H9 (cell line): ENCODE data around the gene TTC6. TPM values are rescaled to one million over a fixed set of nuclear protein-coding genes. Genes with fewer than 3 reads are reported as not detected.

Experiments used
- DNase-seq: peaks from one replicate; pipeline ENCODE4 v3.0.0-alpha.2; 2017
- H2AFZ ChIP-seq: one replicate; pipeline ENCODE4 v1.6.1; 2013; ENCODE audit warnings: mild to moderate bottlenecking, low read length, control low read depth, moderate library complexity
- H2AK5ac ChIP-seq: 2 replicates; pipeline ENCODE4 v1.6.1; 2013; ENCODE audit warnings: low read length, control low read depth, mixed read lengths; ENCODE audit not compliant: insufficient read length
- H2BK120ac ChIP-seq: one replicate; pipeline ENCODE4 v1.6.1; 2013; ENCODE audit warnings: low read depth, mild to moderate bottlenecking, low read length, control low read depth, inconsistent platforms; ENCODE audit not compliant: poor library complexity, severe bottlenecking
- H2BK12ac ChIP-seq: 2 replicates; pipeline ENCODE4 v1.6.1; 2013; ENCODE audit warnings: low read length, control low read depth, mixed read lengths, low read depth; ENCODE audit not compliant: insufficient read length
- H2BK15ac ChIP-seq: 2 replicates; pipeline ENCODE4 v1.6.1; 2013; ENCODE audit warnings: low read depth, low read length, control low read depth
- H2BK20ac ChIP-seq: one replicate; pipeline ENCODE4 v1.6.1; 2013; ENCODE audit warnings: low read depth, mild to moderate bottlenecking, low read length, control low read depth, inconsistent platforms; ENCODE audit not compliant: poor library complexity, severe bottlenecking
- H2BK5ac ChIP-seq: 2 replicates; pipeline ENCODE4 v1.6.1; 2013; ENCODE audit warnings: low read length, control low read depth, mixed read lengths; ENCODE audit not compliant: insufficient read length
- H3K14ac ChIP-seq: 2 replicates; pipeline ENCODE4 v1.6.1; 2013; ENCODE audit warnings: low read length, control low read depth; ENCODE audit not compliant: insufficient read depth
- H3K18ac ChIP-seq: 2 replicates; pipeline ENCODE4 v1.6.1; 2013; ENCODE audit warnings: low read depth, mild to moderate bottlenecking, mixed read lengths, low read length, control low read depth; ENCODE audit not compliant: insufficient read length
- H3K23ac ChIP-seq: 2 replicates; pipeline ENCODE4 v1.6.1; 2013; ENCODE audit warnings: low read length, control low read depth, mixed read lengths, low read depth; ENCODE audit not compliant: insufficient read length
- H3K23me2 ChIP-seq: 2 replicates; pipeline ENCODE4 v1.6.1; 2013; ENCODE audit warnings: low read depth, mild to moderate bottlenecking, mixed read lengths, low read length, control low read depth; ENCODE audit not compliant: insufficient read length, poor library complexity, severe bottlenecking
- H3K27ac ChIP-seq: 2 replicates; pipeline ENCODE4 v1.5.1; 2013; ENCODE audit warnings: low read length, control low read depth, mixed read lengths, low read depth; ENCODE audit not compliant: insufficient read length
- H3K27me3 ChIP-seq: 2 replicates; pipeline ENCODE4 v1.6.1; 2013; ENCODE audit warnings: low read length, control low read depth, inconsistent platforms; ENCODE audit not compliant: insufficient read depth
- H3K4ac ChIP-seq: 2 replicates; pipeline ENCODE4 v1.6.1; 2013; ENCODE audit warnings: low read depth, mild to moderate bottlenecking, control low read depth, inconsistent platforms, low read length, moderate library complexity
- H3K4me1 ChIP-seq: 2 replicates; pipeline ENCODE4 v1.6.1; 2013; ENCODE audit warnings: low read length, control low read depth, inconsistent platforms; ENCODE audit not compliant: insufficient read depth
- H3K4me2 ChIP-seq: 2 replicates; pipeline ENCODE4 v1.6.1; 2013; ENCODE audit warnings: low read length, control low read depth, mixed read lengths; ENCODE audit not compliant: insufficient read length, insufficient read depth
- H3K56ac ChIP-seq: 2 replicates; pipeline ENCODE4 v1.6.1; 2013; ENCODE audit warnings: low read depth, mild to moderate bottlenecking, mixed read lengths, low read length, control low read depth; ENCODE audit not compliant: insufficient read length
- H3K79me1 ChIP-seq: 2 replicates; pipeline ENCODE4 v1.6.1; 2013; ENCODE audit warnings: low read depth, mild to moderate bottlenecking, moderate library complexity, low read length, control low read depth, inconsistent platforms; ENCODE audit not compliant: insufficient read depth, poor library complexity, severe bottlenecking
- H3K79me2 ChIP-seq: 2 replicates; pipeline ENCODE4 v1.6.1; 2013; ENCODE audit warnings: low read length, control low read depth, inconsistent platforms; ENCODE audit not compliant: insufficient read depth
- H3K9ac ChIP-seq: 2 replicates; pipeline ENCODE4 v1.6.1; 2013; ENCODE audit warnings: low read length, control low read depth, mixed read lengths; ENCODE audit not compliant: insufficient read length; ENCODE audit errors: extremely low read depth
- H3K9me3 ChIP-seq: one replicate; pipeline ENCODE4 v1.6.1; 2013; ENCODE audit warnings: low read depth, low read length, inconsistent platforms; ENCODE audit not compliant: control insufficient read depth
- H3T11ph ChIP-seq: one replicate; pipeline ENCODE4 v1.6.1; 2013; ENCODE audit warnings: mild to moderate bottlenecking, low read length, control low read depth, inconsistent platforms
- H4K20me1 ChIP-seq: one replicate; pipeline ENCODE4 v1.6.1; 2013; ENCODE audit not compliant: control insufficient read depth, insufficient read length, insufficient read depth
- H4K5ac ChIP-seq: 2 replicates; pipeline ENCODE4 v1.6.1; 2013; ENCODE audit warnings: low read depth, mild to moderate bottlenecking, mixed read lengths, low read length, control low read depth; ENCODE audit not compliant: insufficient read length
- H4K8ac ChIP-seq: replicated peaks from 2 replicates; pipeline ENCODE4 v1.6.1; 2013; ENCODE audit warnings: low read length, control low read depth, mixed read lengths, low read depth; ENCODE audit not compliant: insufficient read length
- H4K91ac ChIP-seq: 2 replicates; pipeline ENCODE4 v1.6.1; 2013; ENCODE audit warnings: low read depth, mild to moderate bottlenecking, moderate library complexity, mixed read lengths, low read length, control low read depth; ENCODE audit not compliant: insufficient read length
- H3K27ac Mint-ChIP-seq, 3 experiments: 2 replicates in 2 of 3; 3 replicates in 1 of 3; pipeline ENCODE4 v1.8.0; 2020 to 2021; ENCODE audit warnings: mixed read lengths in 3 of 3, mild to moderate bottlenecking in 1 of 3, moderate library complexity in 1 of 3
- H3K27me3 Mint-ChIP-seq: 2 replicates; pipeline ENCODE4 v1.8.0; 2021; ENCODE audit warnings: low read depth, mild to moderate bottlenecking, moderate library complexity, mixed read lengths
- H3K36me3 Mint-ChIP-seq, 3 experiments: 2 replicates in 2 of 3; 3 replicates in 1 of 3; pipeline ENCODE4 v1.8.0; 2020 to 2021; ENCODE audit warnings: low read depth in 3 of 3, mixed read lengths in 3 of 3; ENCODE audit not compliant: insufficient read depth in 1 of 3
- H3K4me1 Mint-ChIP-seq, 2 experiments: 2 replicates each; pipeline ENCODE4 v1.8.0; 2020; ENCODE audit warnings: mixed read lengths in 2 of 2
- H3K4me3 Mint-ChIP-seq, 2 experiments: 2 replicates in 1 of 2; 3 replicates in 1 of 2; pipeline ENCODE4 v1.8.0; 2020 to 2021; ENCODE audit warnings: mild to moderate bottlenecking in 2 of 2, mixed read lengths in 2 of 2, moderate library complexity in 1 of 2
- H3K9me3 Mint-ChIP-seq, 2 experiments: 2 replicates in 1 of 2; 3 replicates in 1 of 2; pipeline ENCODE4 v1.8.0; 2020; ENCODE audit warnings: mild to moderate bottlenecking in 2 of 2, mixed read lengths in 2 of 2, moderate library complexity in 1 of 2
- CTCF ChIP-seq: fragments of 200-600 bp; sonication (generic); conservative IDR thresholded peaks from 3 replicates; pipeline ENCODE4 v1.8.0; 2021; ENCODE audit warnings: antibody characterized with exemption, mild to moderate bottlenecking
- WGBS: extraction: QIAGEN DNeasy Blood & Tissue Kit; methylation state at CpG from one replicate; pipeline ENCODE4 v1.1.7; 2013; ENCODE audit warnings: missing lambda C conversion rate, low lambda C conversion rate, mixed read lengths; ENCODE audit not compliant: insufficient read length; ENCODE audit errors: extremely low coverage; 5-methylcytosine and 5-hydroxymethylcytosine counted together
- total RNA-seq: library from RNA; stranded (reverse); gene quantifications from 2 replicates; pipeline ENCODE4 v1.2.1, GENCODE V29; 2021

Gene TTC6
- total RNA-seq, 1 experiment from 2014 or later: 0.24 TPM

- Histone ChIP-seq H4K20me1 (no peaks in the 10 kb centered on the region), H3K27me3 (no peaks in the 10 kb centered on the region), H2BK120ac (no peak overlapping the region), H2AK5ac (no peak overlapping the region), H4K91ac (no peak overlapping the region), H3K4me1 (no peaks in the 10 kb centered on the region), H3K79me2 (no peaks in the 10 kb centered on the region), H2BK12ac (no peak overlapping the region), H3K23ac (no peak overlapping the region), H2BK5ac (no peak overlapping the region), H3K23me2 (no peaks in the 10 kb centered on the region), H4K5ac (no peak overlapping the region), H3T11ph (no peak overlapping the region), H2BK15ac (no peak overlapping the region), H3K79me1 (no peaks in the 10 kb centered on the region), H3K14ac (no peak overlapping the region), H3K9ac (no peak overlapping the region), H2BK20ac (no peak overlapping the region), H3K56ac (no peak overlapping the region), H2AFZ (no peak overlapping the region), H3K4ac (no peak overlapping the region), H4K8ac (no peak overlapping the region), H3K27ac (no peak overlapping the region), H3K4me2 (no peak overlapping the region), H3K9me3 (no peaks in the 10 kb centered on the region), H3K18ac (no peak overlapping the region)
- H3K9me3 Mint-ChIP-seq: no peaks in the 10 kb centered on the region
- H3K4me3 Mint-ChIP-seq: no peak overlapping the region
- no peak overlapping the region for H3K27ac Mint-ChIP-seq
- peaks cover 5 to 7% of the 10 kb centered on the region in 2 experiments for H3K4me1 Mint-ChIP-seq
- TF ChIP-seq CTCF: no peak
- no CpG with 5 or more reads among the region's 2 CpGs for WGBS
- DNase-seq: no peak
- peaks cover 45% of the 10 kb centered on the region for H3K27me3 Mint-ChIP-seq
- H3K36me3 Mint-ChIP-seq: no peaks in the 10 kb centered on the region
These were observed 22.1 kb upstream of the TTC6 start for GRCh38 chr14:37573356-37573755.
